GM18909 (cell line): Measurements from ENCODE around the gene RSRC1.
"Not testable (repeated sequence)": the region's sequence is repeated elsewhere in the genome, so short reads cannot be mapped to it uniquely, and the experiment has no call there.

Source experiments
- ATAC-seq: cut with Tn5 transposase; IDR thresholded peaks from one replicate; pipeline ENCODE4 v1.9.1; 2021; ENCODE audit warnings: mild to moderate bottlenecking; ENCODE audit not compliant: unreplicated experiment, poor library complexity

The RSRC1 gene

DNA sequence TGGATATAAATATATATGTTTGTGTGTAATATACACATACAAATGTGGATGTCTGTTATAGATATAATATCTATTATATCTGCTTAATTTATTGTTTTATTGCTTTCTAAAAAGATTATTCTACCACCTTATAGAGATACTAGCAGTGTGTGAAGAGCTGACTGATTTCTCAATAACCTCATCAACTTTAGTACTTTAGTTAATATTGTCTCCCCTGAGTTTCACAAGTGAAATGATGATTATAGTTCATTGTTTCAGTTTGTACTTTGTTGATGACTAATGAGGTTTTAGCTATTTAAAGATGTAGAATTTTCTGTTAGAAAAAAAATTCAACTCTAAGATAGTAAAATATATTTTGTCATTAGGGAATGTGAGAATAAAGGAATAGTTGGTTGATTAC lies 11.4 kb downstream of the RSRC1 start:
- ATAC-seq, result peak; percentile 84

DNA sequence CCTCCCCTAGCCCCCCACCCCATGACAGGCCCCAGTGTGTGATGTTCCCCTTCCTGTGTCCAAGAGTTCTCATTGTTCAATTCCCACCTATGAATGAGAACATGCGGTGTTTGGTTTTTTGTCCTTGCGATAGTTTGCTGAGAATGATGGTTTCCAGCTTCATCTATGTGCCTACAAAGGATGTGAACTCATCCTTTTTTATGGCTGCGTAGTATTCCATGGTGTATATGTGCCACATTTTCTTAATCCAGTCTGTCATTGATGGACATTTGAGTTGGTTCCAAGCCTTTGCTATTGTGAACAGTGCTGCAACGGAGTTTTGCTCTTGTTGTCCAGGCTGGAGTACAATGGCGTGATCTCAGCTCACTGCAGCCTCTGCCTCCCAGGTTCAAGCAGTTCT lies 12.8 kb downstream of the RSRC1 start:
- not testable (repeated sequence) for ATAC-seq

DNA sequence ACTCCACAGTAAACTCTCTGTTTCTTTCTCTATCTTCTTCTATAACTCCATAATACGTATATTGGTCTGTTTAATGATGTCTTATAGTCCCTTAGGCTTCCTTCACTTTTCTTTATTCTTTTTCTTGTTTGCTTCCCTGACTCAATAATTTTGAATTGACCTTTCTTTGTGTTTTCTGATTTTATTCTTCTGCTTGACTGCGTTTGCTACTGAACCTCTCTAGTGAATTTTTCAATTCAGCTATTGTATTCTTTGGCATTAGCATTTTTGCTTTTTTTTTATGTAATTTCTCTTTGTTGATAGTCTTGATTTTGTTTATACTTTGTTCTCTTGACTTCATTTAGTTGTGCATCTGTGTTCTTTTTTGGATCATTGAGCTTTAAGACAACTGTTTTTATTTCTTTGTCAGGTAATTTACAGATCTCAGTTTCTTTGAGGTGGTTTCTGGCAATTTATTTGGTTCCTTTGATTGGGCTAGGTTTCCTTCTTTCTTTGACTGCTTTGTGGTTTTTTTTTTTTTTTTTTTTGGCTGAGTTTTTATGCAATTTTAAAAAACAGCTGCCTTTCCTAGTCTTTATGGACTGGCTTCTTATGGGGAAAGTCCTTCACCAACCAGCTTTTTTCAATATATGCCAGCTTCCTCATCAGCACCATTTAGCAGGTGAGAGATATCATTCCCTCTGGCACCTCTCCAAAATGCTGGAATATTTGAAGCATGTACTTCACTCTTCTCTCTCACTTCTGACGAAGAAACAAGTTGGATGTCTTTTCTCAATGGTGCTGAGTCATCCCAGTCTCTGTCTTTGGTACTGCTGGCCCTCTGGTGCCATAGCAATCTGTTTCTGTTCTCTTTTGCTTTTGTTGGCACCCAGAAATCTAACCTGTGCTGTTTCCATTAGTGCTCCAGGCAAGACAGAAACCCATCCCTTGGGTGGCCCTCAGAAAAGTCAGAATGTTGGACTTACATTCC lies 17.6 kb downstream of the RSRC1 start:
- ATAC-seq, result no peak

DNA sequence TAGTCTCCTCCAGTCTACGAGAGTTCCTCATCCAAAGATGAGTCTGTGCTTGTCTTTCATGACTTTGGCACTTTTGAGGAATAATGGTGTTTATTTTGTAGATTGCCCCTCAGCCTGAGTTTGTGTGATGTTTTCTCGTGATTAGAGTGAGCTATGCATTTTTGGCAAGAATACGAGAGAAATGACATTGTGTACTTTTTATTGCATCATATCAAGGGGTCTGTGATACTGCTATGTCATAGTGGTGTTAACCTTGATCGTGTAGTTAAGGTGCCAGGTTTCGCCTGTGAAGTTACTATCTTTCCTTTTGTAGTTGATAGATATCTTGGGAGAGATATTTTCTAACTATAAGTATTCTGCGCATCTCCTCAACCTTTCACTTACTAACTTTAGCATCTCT lies 18.9 kb downstream of the RSRC1 start:
- ATAC-seq, result no peak

DNA sequence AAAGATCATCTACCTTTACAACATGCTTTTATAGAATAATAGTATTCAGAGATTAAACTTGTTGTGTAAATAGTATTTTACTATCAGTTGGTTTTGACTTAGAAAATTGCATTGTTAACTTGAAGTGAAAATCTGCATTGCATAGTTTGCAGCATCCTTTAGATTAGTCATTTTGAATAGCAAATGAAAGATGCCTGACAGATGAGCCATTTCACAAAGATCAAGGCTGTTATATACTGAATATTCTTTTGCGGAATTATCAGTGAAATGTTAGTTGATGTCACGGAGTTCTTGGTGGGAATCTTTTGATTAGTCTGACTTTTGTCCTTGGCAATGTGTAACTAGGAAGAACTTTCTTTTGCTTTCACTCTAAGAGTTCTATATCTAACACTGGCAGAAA lies 24.5 kb downstream of the RSRC1 start:
- ATAC-seq, result no peak

DNA sequence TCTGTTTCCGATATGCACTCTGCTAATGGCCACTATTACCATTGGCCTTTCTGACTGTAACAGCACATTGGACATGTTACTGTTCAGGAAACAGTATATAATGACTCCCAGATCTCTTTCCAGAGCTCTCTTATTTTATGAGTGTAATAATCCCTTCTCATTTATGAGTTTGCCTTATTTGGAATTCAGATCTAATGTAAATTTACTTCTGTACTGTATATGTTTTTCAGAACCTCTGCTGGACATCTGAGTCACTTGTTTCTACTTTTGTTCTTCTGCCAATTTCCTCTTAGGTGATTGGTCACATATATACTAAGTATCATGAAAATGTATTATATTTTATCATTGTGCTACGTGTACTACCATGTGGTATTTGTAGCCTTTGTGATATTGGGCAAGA lies 30.5 kb downstream of the RSRC1 start:
- ATAC-seq, result no peak

DNA sequence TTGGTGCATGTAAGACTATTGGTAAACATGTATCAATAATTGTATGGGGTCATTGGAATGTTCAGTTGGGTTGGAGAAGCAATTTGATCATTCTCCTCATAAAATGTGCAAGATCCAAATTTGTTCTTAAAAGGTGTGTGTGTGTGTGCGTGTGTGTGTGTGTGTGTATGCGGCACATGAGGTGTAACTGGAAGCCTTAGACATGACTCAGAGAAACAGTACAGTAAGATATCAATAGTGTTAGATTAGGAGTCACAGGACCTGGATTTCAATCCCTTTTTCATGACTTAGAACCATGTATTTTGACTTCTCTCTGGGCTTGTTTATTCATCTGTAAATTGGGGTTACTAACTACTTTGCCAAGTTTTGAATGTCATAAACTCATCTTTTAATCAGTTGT lies 38.3 kb downstream of the RSRC1 start:
- ATAC-seq, result no peak

DNA sequence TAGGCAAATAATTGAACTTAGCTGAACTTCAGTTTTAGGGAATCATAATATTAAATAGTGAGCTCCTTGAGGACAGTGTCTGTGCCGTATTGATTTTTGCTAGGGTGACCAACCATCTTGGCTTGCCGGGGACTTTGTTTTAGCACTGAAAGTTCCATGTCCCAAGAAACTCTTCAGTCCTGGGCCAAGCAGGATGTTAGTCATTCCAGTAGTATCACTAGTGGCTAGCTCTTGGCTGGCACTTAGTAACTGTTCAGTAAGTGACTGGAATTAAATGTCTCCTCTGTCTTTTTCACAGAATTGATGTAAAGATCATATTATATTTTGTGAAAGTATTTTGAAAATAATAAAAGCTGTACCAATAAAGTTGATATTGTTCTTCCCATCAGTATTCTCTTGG lies 42.3 kb downstream of the RSRC1 start:
- ATAC-seq, result no peak

DNA sequence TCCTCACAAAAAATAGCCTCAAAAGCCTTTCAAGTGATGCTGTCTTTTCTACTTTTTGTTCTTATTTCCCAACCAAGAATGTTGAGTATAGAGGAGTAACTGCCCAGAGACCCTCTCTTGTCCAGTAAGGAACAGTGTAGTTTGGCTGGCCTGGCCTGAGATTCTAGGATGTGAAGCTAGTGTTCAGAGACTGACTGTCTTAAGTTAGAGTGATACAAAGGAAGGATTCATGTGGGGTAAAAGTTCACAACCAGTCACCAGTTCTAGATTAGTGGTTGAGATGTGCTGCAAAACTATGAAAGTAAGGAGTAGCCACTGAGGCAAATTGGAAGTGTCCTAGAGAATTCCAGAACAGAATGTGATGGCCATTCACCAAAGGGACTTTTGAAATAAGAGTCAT lies 49.1 kb downstream of the RSRC1 start:
- ATAC-seq, result no peak

DNA sequence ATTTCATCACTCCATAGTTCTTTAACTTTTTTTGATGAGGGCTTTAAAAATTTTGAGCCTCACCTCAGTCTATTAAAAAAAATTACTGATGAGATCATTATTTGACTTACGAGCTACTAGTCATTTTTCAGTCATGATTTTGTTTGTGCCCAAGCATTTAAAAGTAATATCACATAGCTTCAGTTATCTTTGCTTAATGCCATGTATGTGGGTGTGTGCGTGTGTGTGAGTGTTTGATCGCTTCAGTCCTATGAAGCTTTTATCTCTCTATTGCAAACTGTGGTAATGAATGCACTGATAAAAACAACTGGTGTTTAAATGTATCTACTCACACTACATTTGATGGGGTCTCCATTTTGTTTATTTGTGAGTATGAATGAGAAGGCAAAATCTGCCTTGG lies 49.8 kb downstream of the RSRC1 start:
- no peak for ATAC-seq

DNA sequence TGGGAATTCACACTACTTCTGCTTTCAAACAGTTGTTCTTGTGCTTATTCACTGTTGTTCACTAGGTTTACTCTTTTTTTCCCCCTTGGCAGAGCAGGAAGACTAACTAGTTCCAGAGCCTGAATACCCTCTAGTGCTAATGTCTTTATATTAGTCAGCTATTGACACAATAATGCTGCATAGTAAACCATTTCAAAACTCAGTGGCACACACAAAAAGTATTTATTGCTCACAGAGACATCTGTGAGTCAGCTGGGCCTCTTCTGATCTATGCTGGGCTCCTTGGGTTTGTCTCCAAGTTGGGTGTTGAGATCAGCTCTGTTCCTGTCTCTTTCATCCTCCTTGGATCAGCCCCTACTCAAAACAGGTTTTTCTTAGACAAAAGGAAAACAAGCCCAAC lies 51.1 kb downstream of the RSRC1 start:
- no peak for ATAC-seq

DNA sequence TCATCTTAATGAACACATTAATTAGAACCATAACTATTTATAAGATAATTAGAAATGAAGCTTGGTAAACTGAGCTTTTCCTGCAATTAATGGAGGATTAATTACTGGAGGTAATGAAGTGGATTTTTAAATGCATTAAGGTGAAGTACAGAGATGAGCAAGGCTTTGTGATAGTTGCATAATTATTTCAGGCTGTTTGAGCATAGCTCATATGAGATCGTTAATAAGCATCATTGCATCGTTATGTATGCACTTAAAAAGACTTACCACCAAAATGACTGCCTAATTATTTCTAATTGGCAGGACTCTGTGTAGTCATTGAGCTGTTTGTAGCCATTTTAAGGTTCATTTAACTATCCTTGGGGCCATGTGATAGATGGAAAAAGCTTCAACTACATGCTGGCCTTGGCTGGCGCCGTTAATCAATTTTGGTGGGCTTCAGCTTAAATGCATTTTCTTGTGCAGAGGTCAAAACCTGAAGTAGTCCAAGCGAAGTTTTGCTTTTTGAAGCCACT lies 55.3 kb downstream of the RSRC1 start:
- no peak for ATAC-seq

DNA sequence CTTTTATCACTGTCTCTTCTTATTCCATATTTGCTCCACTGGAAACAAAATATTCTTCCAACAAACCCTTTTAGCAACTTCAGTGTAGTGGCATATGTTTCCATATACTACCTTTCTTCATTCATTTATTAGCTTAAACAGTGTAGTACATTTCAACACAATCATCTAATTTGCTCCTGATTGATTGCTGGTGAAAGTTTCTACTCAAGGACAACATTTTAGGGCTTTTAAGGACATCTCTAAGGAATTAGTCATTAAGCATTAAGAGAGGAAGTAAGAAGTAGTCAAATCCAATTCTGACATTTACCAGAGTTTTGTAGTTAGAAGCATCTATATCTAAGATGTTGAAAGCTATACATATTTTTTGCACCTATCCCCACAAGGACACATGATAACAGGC lies 55.8 kb downstream of the RSRC1 start:
- no peak for ATAC-seq

DNA sequence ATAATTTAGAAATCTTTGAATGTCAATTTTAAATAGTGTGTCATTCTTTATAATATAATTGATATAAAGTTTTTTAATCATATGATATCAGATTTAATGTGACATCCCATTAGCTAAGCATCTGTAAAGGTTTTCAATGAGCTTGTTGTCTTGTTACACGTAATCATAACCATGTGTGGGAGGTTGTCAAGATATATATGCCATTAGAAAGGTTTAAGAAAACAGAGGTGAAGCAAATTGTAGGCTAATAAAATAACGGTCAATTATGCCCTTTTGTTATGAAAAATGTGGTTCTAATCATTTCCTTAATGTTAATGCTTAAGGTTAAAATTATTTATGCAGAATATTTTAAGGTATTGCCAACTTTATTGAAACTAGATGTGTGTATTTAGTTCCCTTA lies 56.3 kb downstream of the RSRC1 start:
- no peak for ATAC-seq

DNA sequence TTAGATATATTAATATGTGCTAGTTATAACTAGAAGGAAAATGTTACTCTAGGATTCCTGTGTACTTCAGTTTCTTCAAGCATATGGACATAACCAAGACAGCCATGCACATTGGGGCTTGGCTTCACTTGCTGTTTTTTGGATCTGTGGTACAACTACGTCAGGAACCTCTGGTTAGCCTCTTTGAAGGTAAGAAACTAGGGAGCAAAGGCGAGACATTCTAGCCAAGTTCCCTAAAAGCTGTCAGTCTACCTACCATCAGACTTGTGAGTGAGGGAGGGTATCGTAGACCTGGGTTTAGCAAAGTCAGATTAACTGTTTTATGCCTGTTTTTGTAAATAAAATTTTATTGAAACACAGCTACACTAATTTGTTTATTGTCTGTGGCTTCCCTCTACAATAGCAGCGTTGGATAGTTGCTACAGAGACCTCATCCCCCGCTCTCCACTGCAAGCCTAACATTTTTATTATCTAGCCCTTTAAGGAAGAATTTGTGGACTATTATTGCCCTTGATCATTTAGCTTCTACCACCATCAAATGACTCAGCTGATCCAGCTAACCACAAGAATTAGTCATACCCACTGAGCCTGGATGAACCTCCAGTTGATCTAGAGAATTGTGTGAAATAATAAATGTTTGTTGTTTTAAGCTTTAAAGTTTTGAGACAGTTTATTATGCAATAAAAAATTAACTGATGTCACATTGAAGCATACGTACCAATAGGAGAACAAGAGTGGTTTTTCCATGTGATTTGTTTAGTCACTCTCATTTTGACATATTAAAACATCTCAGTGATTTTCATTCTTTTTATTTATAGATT lies 58.1 kb downstream of the RSRC1 start:
- no peak for ATAC-seq

DNA sequence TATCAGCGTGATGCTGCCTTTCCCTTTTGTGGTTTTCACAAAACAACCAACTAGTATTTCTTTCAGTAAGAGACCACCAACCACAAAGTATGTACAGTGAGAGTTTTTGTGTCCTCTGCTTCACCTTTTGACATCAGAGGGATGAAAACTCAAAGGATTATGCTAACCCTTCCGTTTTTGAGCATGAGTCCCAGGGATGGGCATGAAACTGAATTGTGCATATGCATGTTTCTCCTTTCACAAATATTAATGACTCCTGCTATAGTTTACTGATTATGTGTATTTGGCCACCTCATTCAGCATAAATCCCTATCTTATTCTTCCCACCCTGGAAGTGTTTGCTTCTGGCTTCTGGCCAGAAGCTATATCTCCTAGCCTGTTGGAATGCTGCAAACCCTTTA lies 59.2 kb downstream of the RSRC1 start:
- no peak for ATAC-seq

DNA sequence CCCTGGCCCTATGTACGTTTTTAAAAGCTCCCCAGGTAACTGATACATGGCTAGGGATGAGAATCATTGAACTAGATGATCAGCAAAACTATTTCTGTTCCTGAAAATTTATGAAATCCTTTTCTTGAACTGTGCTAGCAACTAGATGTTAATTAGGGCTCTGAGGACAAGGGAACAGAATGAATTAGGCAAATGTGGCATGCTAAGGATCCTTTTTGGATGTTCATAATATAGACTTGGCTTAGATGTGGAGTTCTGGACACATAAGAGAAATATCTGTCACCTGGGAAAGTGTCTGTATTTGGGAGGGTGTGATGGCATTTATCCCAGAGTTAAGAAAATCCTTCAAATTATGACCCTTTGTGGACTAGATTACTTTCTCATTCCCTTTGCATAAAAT lies 71.2 kb downstream of the RSRC1 start:
- no peak for ATAC-seq

DNA sequence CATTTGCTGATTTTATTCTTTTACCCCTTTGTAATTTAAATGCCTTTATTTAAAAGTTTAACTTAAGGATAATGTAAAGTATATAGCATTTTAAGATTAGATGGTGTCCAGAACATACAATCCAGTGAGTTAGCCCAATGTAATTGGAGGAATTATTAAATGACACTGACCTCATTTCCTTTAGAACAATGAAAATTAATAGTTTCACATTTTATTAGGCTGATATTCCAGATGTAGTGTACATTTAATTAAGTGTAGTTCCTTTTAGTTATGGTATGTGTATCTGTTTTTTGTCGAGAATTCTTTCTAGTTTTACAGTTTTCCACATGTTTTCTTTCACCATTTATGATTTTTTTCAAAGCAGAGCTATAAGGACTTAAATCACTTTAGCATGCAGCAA lies 75.8 kb downstream of the RSRC1 start:
- no peak for ATAC-seq

DNA sequence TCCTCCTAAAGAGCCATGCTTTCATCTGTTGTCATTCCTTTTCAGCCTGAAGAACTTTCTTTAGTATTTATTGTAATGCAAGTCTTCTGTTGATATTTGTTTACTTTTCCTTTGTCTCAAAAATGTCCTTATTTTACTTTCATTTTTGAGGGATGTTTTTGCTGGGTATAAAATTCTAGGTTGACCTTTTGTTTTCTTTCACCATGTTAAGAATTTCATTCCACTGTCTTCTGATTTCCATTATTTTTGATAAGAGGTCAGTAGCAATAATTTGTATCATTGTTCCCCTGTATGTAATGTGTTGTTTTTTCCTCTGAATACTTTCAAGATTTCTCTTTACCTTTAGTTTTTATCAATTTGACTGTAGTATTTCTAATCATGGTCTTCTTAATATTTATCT lies 91.1 kb downstream of the RSRC1 start:
- ATAC-seq, result no peak

DNA sequence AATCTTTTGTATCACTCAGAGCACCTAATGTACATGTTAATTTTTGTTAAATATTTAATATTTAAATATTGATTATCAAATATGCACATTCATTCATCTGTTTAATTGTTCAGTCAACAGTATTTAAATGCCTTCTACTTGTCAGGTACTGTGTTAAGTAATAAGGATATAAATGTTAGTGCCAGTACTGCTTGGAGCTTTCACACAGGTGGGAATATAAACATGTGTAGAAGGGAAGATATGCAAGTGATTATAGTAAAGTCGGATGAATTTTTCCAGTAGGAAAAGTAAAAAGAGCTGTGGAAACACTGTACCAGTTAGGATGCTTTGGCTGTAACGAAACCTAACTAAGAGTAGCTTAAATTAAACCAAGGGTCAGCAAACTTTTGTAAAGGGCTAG lies 95.4 kb downstream of the RSRC1 start:
- no peak for ATAC-seq

DNA sequence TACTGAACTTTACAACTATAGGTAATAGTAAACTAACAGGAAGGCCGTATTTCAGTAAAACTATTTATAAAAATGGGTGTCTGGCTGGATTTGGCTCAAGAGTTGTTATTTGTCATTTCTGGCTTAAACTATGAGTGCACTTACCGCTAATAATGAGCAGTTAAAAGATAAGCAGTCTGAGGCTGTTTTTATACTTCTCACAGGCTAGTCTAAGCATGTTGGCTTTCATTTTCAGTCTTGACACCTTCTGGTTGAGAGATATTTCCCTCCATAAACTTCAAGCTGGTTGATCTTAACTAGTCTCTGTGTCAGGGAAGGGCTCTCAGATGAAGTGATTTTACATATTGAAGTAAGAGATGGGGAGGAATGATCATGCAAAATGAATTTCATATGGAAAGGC lies 96.1 kb downstream of the RSRC1 start:
- ATAC-seq, result peak; percentile 55
